IgD-negative memory B cell (primary cell): ENCODE results near the gene SPEN. TPM values are rescaled to one million over a fixed set of nuclear protein-coding genes. Genes with fewer than 3 reads are reported as not detected.
A peak's percentile ranks its signal among the peaks of the same experiment; 100 is the strongest.
"Not testable (repeated sequence)": the region's sequence is repeated elsewhere in the genome, so short reads cannot be mapped to it uniquely, and the experiment has no call there.

ENCODE experiments used
- H3K27ac Mint-ChIP-seq, 3 donors: one replicate each; pipeline ENCODE4 v1.8.0; 2020 to 2022; ENCODE audit warnings: mild to moderate bottlenecking in 3 of 3, mixed read lengths in 3 of 3, moderate library complexity in 1 of 3
- H3K27me3 Mint-ChIP-seq: one replicate; pipeline ENCODE4 v1.8.0; 2021; ENCODE audit warnings: mixed read lengths
- H3K36me3 Mint-ChIP-seq: one replicate; pipeline ENCODE4 v1.8.0; 2020; ENCODE audit warnings: mild to moderate bottlenecking, mixed read lengths
- H3K4me1 Mint-ChIP-seq, 3 donors: one replicate each; pipeline ENCODE4 v1.8.0; 2020 to 2022; ENCODE audit warnings: mixed read lengths in 3 of 3, mild to moderate bottlenecking in 1 of 3
- H3K4me3 Mint-ChIP-seq, 4 donors: one replicate each; pipeline ENCODE4 v1.8.0; 2020 to 2022; ENCODE audit warnings: mild to moderate bottlenecking in 4 of 4, mixed read lengths in 4 of 4, moderate library complexity in 3 of 4
- H3K9me3 Mint-ChIP-seq, 3 donors: one replicate each; pipeline ENCODE4 v1.8.0; 2020 to 2021; ENCODE audit warnings: mixed read lengths in 3 of 3, mild to moderate bottlenecking in 1 of 3
- polyA plus RNA-seq: library from polyadenylated mRNA; unstranded; fragments of 300-500 nt; fragmentation: Illumina TruSeq; gene quantifications from one replicate; pipeline ENCODE4 v1.2.3, GENCODE V29; 2021

Gene SPEN
- polyA plus RNA-seq, 1 donor from 2014 or later = 43.2 TPM

- peak overlapping the region in 3 of 4 donors; percentile 18 to 80 (median 78) for H3K4me3 Mint-ChIP-seq
- H3K9me3 Mint-ChIP-seq = no peaks in the 10 kb centered on the region
- peaks cover 8% of the 10 kb centered on the region for H3K36me3 Mint-ChIP-seq
- H3K4me1 Mint-ChIP-seq = peaks cover 16 to 25% (median 20%) of the 10 kb centered on the region in 3 donors
- H3K27ac Mint-ChIP-seq = peak overlapping the region; percentile 3 to 85 (median 39)
- no peaks in the 10 kb centered on the region for H3K27me3 Mint-ChIP-seq
Measured at GRCh38 chr1:15916916-15917315, 69.4 kb downstream of the SPEN start.

GRCh38 chr1:15918962-15919715 lies 71.6 kb downstream of the SPEN start:
- Mint-ChIP-seq H3K9me3 (no peaks in the 10 kb centered on the region), H3K4me1 (peaks cover 16 to 25% (median 20%) of the 10 kb centered on the region in 3 donors), H3K36me3 (peaks cover 8% of the 10 kb centered on the region), H3K27me3 (no peaks in the 10 kb centered on the region), H3K27ac (peak overlapping the region in 1 of 3 donors; percentile 64), H3K4me3 (peak overlapping the region in 1 of 4 donors; percentile 11)

GRCh38 chr1:15923241-15923640 lies 75.7 kb downstream of the SPEN start:
- H3K27ac Mint-ChIP-seq = no peak overlapping the region
- H3K36me3 Mint-ChIP-seq = peaks cover 2% of the 10 kb centered on the region
- no peaks in the 10 kb centered on the region for H3K27me3 Mint-ChIP-seq
- H3K4me1 Mint-ChIP-seq = peaks cover 4 to 11% (median 5%) of the 10 kb centered on the region in 3 donors
- H3K4me3 Mint-ChIP-seq = no peak overlapping the region
- H3K9me3 Mint-ChIP-seq = no peaks in the 10 kb centered on the region

GRCh38 chr1:15926448-15926847 lies 78.9 kb downstream of the SPEN start:
- H3K4me3 Mint-ChIP-seq, H3K4me1 Mint-ChIP-seq, H3K36me3 Mint-ChIP-seq, H3K27me3 Mint-ChIP-seq, H3K9me3 Mint-ChIP-seq: not testable (repeated sequence)
- peak overlapping the region in 1 of 3 donors; percentile 19 for H3K27ac Mint-ChIP-seq

- no peaks in the 10 kb centered on the region for H3K9me3 Mint-ChIP-seq
- H3K4me1 Mint-ChIP-seq = peaks cover 0 to 1% (median 0%) of the 10 kb centered on the region in 3 donors
- no peak overlapping the region for H3K4me3 Mint-ChIP-seq
- H3K27me3 Mint-ChIP-seq = no peaks in the 10 kb centered on the region
- peak overlapping the region in 1 of 3 donors; percentile 68 for H3K27ac Mint-ChIP-seq
- H3K36me3 Mint-ChIP-seq = peaks cover 4% of the 10 kb centered on the region
Measured at GRCh38 chr1:15928971-15929965, 81.8 kb downstream of the SPEN start.

GRCh38 chr1:15931401-15931800 lies 83.9 kb downstream of the SPEN start:
- H3K27ac Mint-ChIP-seq = peak overlapping the region in 1 of 3 donors; percentile 23
- H3K36me3 Mint-ChIP-seq = peaks cover 2% of the 10 kb centered on the region
- no peak overlapping the region for H3K4me3 Mint-ChIP-seq
- peaks cover 0 to 2% (median 0%) of the 10 kb centered on the region in 3 donors for H3K4me1 Mint-ChIP-seq
- no peaks in the 10 kb centered on the region for H3K27me3 Mint-ChIP-seq
- no peaks in the 10 kb centered on the region for H3K9me3 Mint-ChIP-seq

GRCh38 chr1:15931884-15932283 lies 84.4 kb downstream of the SPEN start:
- no peaks in the 10 kb centered on the region for H3K9me3 Mint-ChIP-seq
- peaks cover 2% of the 10 kb centered on the region for H3K36me3 Mint-ChIP-seq
- H3K4me3 Mint-ChIP-seq = no peak overlapping the region
- H3K27ac Mint-ChIP-seq = peak overlapping the region in 1 of 3 donors; percentile 23
- peaks cover 0 to 2% (median 0%) of the 10 kb centered on the region in 3 donors for H3K4me1 Mint-ChIP-seq
- H3K27me3 Mint-ChIP-seq = no peaks in the 10 kb centered on the region

- Mint-ChIP-seq H3K27ac (no peak overlapping the region), H3K36me3 (peaks cover 4% of the 10 kb centered on the region), H3K27me3 (no peaks in the 10 kb centered on the region), H3K9me3 (no peaks in the 10 kb centered on the region), H3K4me1 (peaks cover 0 to 2% (median 0%) of the 10 kb centered on the region in 3 donors), H3K4me3 (peak overlapping the region in 1 of 4 donors; percentile 18)
Measured at GRCh38 chr1:15932612-15933011, 85.1 kb downstream of the SPEN start.

- Mint-ChIP-seq H3K27me3 (no peaks in the 10 kb centered on the region), H3K9me3 (no peaks in the 10 kb centered on the region), H3K27ac (peak overlapping the region in 1 of 3 donors; percentile 47), H3K4me1 (peaks cover 0 to 2% (median 0%) of the 10 kb centered on the region in 3 donors), H3K4me3 (peak overlapping the region in 1 of 4 donors; percentile 54), H3K36me3 (peaks cover 5% of the 10 kb centered on the region)
Measured at GRCh38 chr1:15933684-15934083, 86.2 kb downstream of the SPEN start.

- H3K4me1 Mint-ChIP-seq = peaks cover 0 to 2% (median 0%) of the 10 kb centered on the region in 3 donors
- H3K27ac Mint-ChIP-seq = no peak overlapping the region
- H3K9me3 Mint-ChIP-seq = no peaks in the 10 kb centered on the region
- no peak overlapping the region for H3K4me3 Mint-ChIP-seq
- H3K36me3 Mint-ChIP-seq = peaks cover 5% of the 10 kb centered on the region
- no peaks in the 10 kb centered on the region for H3K27me3 Mint-ChIP-seq
Measured at GRCh38 chr1:15934211-15935055, 86.9 kb downstream of the SPEN start.

GRCh38 chr1:15935056-15935950 lies 87.8 kb downstream of the SPEN start:
- peaks cover 0 to 4% (median 2%) of the 10 kb centered on the region in 3 donors for H3K4me1 Mint-ChIP-seq
- H3K9me3 Mint-ChIP-seq = no peaks in the 10 kb centered on the region
- H3K27me3 Mint-ChIP-seq = no peaks in the 10 kb centered on the region
- H3K4me3 Mint-ChIP-seq = no peak overlapping the region
- peak overlapping the region in 1 of 3 donors; percentile 21 for H3K27ac Mint-ChIP-seq
- peaks cover 5% of the 10 kb centered on the region for H3K36me3 Mint-ChIP-seq

GRCh38 chr1:15936025-15936424 lies 88.5 kb downstream of the SPEN start:
- Mint-ChIP-seq H3K27ac (peak overlapping the region in 2 of 3 donors; percentile 23 to 39), H3K27me3 (no peaks in the 10 kb centered on the region), H3K9me3 (no peaks in the 10 kb centered on the region), H3K4me1 (peaks cover 0 to 4% (median 2%) of the 10 kb centered on the region in 3 donors), H3K4me3 (no peak overlapping the region), H3K36me3 (peaks cover 3% of the 10 kb centered on the region)

GRCh38 chr1:15937146-15937545 lies 89.6 kb downstream of the SPEN start:
- Mint-ChIP-seq H3K4me3 (peak overlapping the region in 1 of 4 donors; percentile 20), H3K4me1 (peaks cover 0 to 3% (median 2%) of the 10 kb centered on the region in 3 donors), H3K9me3 (no peaks in the 10 kb centered on the region), H3K27ac (peak overlapping the region in 2 of 3 donors; percentile 45 to 53), H3K27me3 (no peaks in the 10 kb centered on the region), H3K36me3 (peaks cover 3% of the 10 kb centered on the region)
